ENCODE data around the gene ZDHHC3. TPM values are rescaled to one million over a fixed set of nuclear protein-coding genes. Genes with fewer than 3 reads are reported as not detected.

ZDHHC3 gene
- total RNA-seq, 1 donor from 2014 or later = 47.5 TPM

DNA sequence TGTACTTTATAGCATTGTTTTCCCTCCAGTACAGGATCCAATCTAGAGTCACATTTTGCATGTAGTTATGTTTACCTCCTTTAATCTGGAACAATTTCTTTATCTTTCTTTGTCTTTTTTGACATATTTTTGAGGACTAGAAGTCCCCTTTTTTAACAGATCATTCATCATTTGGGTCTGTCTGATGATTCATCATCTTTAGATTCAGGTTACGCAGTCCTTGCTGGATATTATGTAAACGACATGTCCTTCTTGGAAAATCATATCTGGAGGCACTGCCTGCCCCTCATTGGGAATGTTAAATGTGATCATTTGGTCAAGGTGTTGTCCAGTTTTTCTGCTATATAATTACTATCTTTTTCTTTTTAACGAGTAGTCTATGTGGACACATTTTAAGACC is 83.3 kb downstream of the ZDHHC3 start:
- DNase-seq = no peak

DNA sequence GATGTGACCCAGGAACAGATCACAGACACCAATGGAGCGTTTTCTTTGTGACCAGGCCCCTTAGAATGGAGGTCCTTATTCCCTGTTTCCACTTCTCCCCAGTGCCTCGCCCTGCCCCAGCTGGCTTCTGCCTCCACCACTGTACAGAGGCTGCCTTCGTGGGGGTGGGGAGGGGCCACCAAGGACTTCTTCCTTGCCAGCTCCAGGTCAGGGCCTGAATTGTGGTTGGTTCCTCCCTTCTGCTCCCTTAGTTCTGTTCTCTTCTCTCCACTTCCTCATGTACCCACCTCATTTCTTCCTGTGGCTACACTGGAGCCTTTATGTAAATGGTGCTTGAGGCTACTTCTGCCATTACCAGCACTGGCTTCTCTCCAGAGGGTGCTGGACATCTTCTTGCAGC is 85.1 kb downstream of the ZDHHC3 start:
- DNase-seq = no peak

DNA sequence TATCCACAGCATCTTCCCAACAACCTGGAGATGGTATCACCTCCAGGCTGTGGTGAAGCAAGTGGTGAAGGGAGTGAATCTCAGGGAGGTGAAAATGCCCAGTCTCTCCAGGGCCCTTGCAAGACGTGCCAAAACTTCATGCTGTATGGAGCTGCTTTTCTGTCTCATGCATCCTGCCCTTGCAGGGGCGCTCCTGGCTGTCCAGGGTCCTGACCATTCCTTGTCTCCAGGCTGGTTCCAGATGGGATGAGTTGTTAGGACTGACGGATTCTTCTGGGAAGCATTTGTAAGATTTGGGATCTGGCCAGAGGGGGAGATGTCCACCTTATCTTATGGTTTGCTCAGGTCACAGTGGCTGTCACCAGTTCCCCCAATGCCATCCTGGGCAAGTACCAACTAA is 85.7 kb downstream of the ZDHHC3 start:
- no peak for DNase-seq

GRCh38 chr3:44887101-44887500 is 88.9 kb downstream of the ZDHHC3 start:
- DNase-seq = no peak

DNA sequence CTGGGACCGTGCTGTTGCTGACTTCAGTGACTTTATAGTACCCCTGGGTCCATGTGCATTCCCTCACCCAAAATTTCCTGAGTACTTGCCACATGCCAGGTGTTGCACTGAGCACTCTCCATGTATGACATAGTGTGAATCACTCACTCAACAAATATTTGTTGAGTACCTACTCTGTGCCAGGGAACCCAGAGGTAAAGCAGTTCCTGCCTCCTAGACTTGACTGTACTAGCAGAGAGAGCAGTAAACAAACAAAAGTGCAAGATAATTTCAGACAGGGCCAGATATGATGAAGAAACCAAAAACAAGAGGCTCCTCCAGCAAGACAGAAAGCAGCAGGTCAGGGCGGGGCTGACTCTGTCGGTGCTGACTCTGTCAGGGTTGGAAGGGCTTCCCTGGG is 89.4 kb downstream of the ZDHHC3 start:
- DNase-seq = no peak

GRCh38 chr3:44885618-44886017 is 90.4 kb downstream of the ZDHHC3 start:
- DNase-seq = no peak

DNA sequence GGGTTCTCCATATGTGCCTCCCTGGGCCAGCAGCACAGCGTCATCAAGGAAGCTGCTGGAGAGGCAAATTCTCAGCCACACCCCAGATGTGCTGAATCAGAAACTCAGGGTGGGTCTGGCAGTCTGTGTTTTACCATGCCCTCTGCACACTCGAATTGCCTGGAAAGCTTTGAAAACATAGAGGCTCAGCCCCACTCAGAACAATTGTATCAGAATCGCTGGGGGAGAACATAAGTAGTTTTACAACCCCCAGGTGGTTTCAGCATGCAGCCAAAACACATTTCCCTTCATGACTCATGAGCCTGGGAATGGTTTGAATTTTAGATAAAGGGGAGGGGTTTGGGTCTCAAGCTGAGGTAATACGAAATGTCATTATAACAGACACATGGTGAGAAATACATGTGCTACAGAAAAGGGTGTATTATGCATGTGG is 92.0 kb downstream of the ZDHHC3 start:
- peak; percentile 53 for DNase-seq

DNA sequence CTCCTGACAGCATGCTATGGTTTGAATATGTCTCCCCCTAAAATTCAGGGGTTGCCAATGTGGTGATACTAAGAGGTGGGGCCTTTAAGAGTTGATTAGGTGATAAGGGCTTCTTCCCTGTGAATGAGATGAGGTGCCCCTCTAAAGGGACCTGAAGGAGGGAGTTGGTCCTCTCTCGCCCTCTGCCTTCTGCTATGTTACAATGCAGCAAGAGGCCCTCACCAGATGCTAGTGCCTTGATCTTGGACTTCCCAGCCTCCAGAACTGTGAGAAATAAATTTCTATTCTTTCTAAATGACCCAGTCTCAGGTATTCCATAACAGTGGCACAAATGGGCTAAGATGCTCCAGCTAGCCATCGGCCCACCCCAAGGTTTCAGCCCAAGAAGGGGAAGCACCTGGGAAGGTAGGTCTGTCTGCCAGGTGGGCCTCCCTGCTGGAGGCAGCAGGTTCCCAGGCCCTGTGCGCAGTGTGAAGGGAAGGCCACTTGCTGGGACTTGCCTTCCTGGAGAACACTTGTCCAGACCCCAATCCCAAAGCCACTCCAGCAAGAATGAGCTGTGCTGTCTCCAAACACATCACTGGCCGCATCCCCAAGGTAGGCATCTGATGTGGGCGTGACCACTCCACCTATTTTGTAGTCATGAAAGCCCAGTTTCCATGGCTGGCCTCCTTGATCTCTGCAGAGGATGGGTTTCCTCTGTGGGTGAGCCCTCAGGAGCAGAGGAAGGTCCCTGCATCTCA is 92.6 kb downstream of the ZDHHC3 start:
- DNase-seq = no peak

- DNase-seq = no peak
These were observed 95.7 kb downstream of the ZDHHC3 start for GRCh38 chr3:44880284-44880683.

DNA sequence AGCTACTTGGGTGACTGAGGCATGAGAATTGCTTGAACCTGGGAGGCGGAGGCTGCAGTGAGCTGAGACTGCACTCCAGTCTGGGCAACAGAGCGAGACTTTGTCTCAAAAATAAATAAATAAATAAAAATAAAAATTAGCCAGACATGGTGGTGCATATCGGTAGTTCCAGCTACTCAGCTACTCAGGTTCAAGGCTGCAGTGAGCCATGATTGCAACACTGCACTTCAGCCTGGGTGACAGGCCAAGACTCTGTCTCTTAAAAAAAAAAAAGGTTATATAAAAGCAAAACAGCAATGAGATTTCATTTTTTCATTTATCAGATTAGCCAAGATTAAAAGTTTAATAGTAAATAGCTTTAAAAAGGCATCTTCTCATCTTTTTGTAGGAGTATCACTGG is 98.6 kb downstream of the ZDHHC3 start:
- no peak for DNase-seq

GRCh38 chr3:44875596-44875995 is 100.4 kb downstream of the ZDHHC3 start:
- no peak for DNase-seq

Other genes starting within 250 kb of the ZDHHC3 start
- gene ZNF501, start 246.5 kb downstream of the ZDHHC3 start, total RNA-seq = 10.6 TPM
- 31.8 TPM for gene KIAA1143, start 214.6 kb downstream of the ZDHHC3 start, total RNA-seq
- 8.8 TPM for gene KIF15, start 214.4 kb downstream of the ZDHHC3 start, total RNA-seq
- 9.7 TPM for gene TMEM42, start 114.3 kb downstream of the ZDHHC3 start, total RNA-seq
- gene TGM4, start 101.6 kb downstream of the ZDHHC3 start, total RNA-seq = not detected
- gene EXOSC7, start 70 bp upstream of the ZDHHC3 start, total RNA-seq = 49.7 TPM
- gene CLEC3B, start 50.1 kb upstream of the ZDHHC3 start, total RNA-seq = 57.1 TPM
- 8.1 TPM for gene CDCP1, start 170.2 kb upstream of the ZDHHC3 start, total RNA-seq